Muscle layer of colon (tissue), 2 donors: Measurements from ENCODE around the gene ZNF615.
A peak's percentile ranks its signal among the peaks of the same experiment; 100 is the strongest.
"Not testable (repeated sequence)": the region's sequence is repeated elsewhere in the genome, so short reads cannot be mapped to it uniquely, and the experiment has no call there.

Experiments used
- H3K27ac ChIP-seq: one replicate; pipeline ENCODE4 v1.7.0; 2013; ENCODE audit warnings: low read depth, mild to moderate bottlenecking, low read length, moderate library complexity
- H3K27me3 ChIP-seq, 2 donors: one replicate each; pipeline ENCODE4 v1.7.0; 2013; ENCODE audit warnings: low read length in 2 of 2, mild to moderate bottlenecking in 2 of 2; ENCODE audit not compliant: insufficient read depth in 2 of 2, control insufficient read depth in 1 of 2
- H3K36me3 ChIP-seq: one replicate; pipeline ENCODE4 v1.7.0; 2013; ENCODE audit warnings: mild to moderate bottlenecking, low read length; ENCODE audit not compliant: insufficient read depth
- H3K4me1 ChIP-seq: one replicate; pipeline ENCODE4 v1.7.0; 2013; ENCODE audit warnings: mild to moderate bottlenecking, low read length; ENCODE audit not compliant: insufficient read depth
- H3K4me3 ChIP-seq, 2 donors: one replicate each; pipeline ENCODE4 v1.7.0; 2013; ENCODE audit warnings: low read length in 2 of 2, low read depth in 1 of 2, mild to moderate bottlenecking in 1 of 2, moderate library complexity in 1 of 2
- H3K9ac ChIP-seq: one replicate; pipeline ENCODE4 v1.7.0; 2013; ENCODE audit warnings: low read length
- H3K9me3 ChIP-seq: one replicate; pipeline ENCODE4 v1.7.0; 2013; ENCODE audit warnings: mild to moderate bottlenecking, low read length
- donor health status: abdominal sarcoma.
- donor health status: Adenocarcinoma of cecum.

ZNF615 gene

DNA sequence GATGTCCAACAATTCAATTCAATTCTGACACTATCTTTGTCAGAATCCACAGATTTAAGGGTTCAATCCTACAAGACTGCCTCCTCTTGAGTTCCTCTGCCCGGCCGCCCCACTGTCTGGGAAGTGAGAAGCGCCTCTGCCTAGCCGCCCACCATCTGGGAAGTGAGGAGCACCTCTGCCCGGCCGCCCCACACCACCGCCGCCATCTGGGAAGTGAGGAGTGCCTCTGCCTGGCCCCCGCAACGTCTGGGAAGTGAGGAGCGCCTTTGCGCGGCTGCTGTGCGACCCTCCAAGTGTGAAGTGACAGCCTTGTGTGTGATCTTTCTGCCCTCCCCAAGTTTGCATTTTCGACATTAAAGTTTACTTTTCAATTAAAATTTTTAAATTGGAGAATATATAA is 14.2 kb upstream of the ZNF615 start:
- peaks cover 34% of the 10 kb centered on the region for H3K9me3 ChIP-seq
- H3K27ac ChIP-seq: no peak overlapping the region
- peaks cover 58% of the 10 kb centered on the region for H3K36me3 ChIP-seq
- peaks cover 4% of the 10 kb centered on the region for H3K4me1 ChIP-seq
- H3K4me3 ChIP-seq: no peak overlapping the region
- H3K9ac ChIP-seq: no peak overlapping the region
- H3K27me3 ChIP-seq: no peaks in the 10 kb centered on the region

DNA sequence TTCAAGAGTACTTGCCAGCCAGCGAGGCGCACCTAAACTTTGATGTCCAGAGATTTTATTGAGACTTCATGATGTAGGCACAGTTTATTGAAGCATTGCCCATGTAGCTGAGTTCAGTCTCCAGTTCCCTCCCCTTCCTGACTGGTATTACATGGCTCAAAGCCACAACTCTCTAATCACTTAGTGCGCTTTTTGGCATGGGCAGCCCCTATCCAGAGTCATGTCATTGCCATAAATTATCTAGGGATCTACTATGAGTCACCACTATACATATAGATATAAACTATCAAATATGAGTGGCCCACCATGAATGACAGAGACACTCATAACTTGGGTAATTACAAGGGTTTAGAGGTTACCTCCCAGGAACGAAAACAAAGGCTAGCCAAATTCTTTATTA is 12.5 kb upstream of the ZNF615 start:
- Histone ChIP-seq H3K4me3 (no peak overlapping the region), H3K36me3 (peaks cover 71% of the 10 kb centered on the region), H3K9ac (no peak overlapping the region), H3K27ac (no peak overlapping the region), H3K27me3 (no peaks in the 10 kb centered on the region), H3K4me1 (no peaks in the 10 kb centered on the region), H3K9me3 (peaks cover 45% of the 10 kb centered on the region)

DNA sequence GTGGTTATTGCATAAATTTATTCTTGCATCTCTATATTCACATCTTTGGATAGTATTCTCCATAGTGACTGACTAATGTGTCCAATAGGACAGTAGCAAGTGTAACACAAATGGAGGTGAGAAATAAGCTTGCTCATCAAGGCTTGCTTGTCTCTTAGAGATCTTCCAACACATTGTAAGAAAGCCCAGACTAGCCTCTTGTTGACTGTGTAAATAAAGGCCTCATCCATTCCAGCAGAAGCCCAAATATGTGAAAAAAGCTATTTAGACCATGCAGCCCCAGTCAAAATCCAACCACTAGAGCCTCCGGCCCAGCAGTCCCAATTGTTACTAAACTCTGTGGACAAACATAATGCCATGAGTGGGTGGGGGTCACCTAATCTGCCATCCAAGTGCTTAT is 2.7 kb upstream of the ZNF615 start:
- Histone ChIP-seq H3K4me3 (no peak overlapping the region), H3K27me3 (no peaks in the 10 kb centered on the region), H3K36me3 (peaks cover 8% of the 10 kb centered on the region), H3K27ac (no peak overlapping the region), H3K4me1 (peaks cover 4% of the 10 kb centered on the region), H3K9ac (no peak overlapping the region), H3K9me3 (no peaks in the 10 kb centered on the region)

DNA sequence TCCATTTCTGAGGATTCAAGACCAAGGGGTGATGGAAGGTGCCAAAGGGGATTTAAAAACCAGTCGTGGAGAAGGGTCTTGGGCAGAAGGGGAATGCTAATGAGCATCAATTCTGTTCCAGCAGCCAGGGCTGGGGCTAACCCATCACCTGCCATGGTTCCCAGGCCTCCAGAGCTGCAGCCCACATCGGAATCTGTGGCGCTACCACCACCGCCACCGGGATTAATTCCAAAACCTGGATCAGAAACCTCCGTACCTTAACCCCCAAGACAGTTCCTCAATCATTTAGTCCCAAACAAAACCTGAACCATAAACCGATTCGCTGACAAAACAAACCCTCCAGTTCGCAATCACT is 583 bp downstream of the ZNF615 start:
- Histone ChIP-seq H3K27me3 (no peaks in the 10 kb centered on the region), H3K9me3 (no peaks in the 10 kb centered on the region), H3K9ac (peak overlapping the region; percentile 46), H3K36me3 (peaks cover 4% of the 10 kb centered on the region), H3K27ac (peak overlapping the region; percentile 29), H3K4me3 (peak overlapping the region; percentile 48 to 69), H3K4me1 (peaks cover 4% of the 10 kb centered on the region)

DNA sequence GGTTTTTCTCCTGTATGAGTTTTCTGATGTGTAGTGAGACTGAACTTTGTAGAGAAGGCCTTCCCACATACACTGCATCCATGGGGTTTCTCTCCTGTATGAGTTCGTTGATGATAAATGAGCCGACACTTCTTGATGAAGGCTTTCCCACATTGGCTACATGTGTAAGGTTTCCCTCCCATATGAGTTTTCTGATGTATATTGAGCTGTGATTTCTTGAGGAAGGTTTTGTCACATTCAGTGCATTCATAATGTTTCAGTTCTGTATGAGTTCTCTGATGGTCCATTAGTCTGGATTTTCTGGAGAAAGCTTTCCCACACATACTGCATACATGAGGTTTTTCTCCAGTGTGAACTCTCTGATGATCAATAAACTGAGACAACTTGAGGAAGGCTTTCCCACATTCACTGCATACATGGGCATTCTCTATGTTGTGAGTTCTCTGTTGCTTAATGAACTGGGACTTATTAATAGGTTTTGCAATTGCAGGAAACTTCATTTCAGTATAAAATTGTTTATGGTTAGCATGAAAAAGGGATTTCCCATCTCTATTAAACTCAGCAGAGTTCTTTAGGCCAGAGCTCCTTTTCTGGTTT is 13.9 kb downstream of the ZNF615 start:
- H3K9ac ChIP-seq: no peak overlapping the region

DNA sequence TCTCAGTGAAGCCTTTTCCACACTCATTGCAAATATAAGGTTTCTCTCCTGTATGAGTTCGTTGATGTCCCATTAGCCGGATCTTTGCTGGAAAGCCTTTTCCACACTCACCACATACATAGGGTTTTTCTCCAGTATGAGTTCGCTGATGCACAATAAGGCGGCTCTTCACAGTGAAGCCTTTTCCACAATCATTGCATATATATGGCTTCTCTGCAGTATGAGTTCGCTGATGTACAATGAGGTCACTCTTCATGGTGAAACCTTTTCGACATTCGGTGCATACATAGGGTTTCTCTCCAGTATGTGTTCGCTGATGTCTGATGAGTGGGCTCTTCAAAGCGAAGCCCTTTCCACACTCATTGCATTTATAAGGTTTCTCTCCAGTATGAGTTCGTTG is 14.6 kb downstream of the ZNF615 start:
- Histone ChIP-seq H3K27me3 (no peaks in the 10 kb centered on the region), H3K36me3 (peaks cover 52% of the 10 kb centered on the region), H3K9ac (no peak overlapping the region), H3K27ac (no peak overlapping the region), H3K9me3 (peaks cover 68% of the 10 kb centered on the region), H3K4me1 (no peaks in the 10 kb centered on the region), H3K4me3 (peak overlapping the region in 1 of 2 donors; percentile 53)

More for the DNA sequence above, 13.9 kb downstream of the ZNF615 start:
- Histone ChIP-seq H3K36me3 (peaks cover 58% of the 10 kb centered on the region), H3K9me3 (peaks cover 67% of the 10 kb centered on the region), H3K27me3 (no peaks in the 10 kb centered on the region), H3K4me3 (peak overlapping the region in 1 of 2 donors; percentile 53), H3K27ac (no peak overlapping the region), H3K4me1 (no peaks in the 10 kb centered on the region)

DNA sequence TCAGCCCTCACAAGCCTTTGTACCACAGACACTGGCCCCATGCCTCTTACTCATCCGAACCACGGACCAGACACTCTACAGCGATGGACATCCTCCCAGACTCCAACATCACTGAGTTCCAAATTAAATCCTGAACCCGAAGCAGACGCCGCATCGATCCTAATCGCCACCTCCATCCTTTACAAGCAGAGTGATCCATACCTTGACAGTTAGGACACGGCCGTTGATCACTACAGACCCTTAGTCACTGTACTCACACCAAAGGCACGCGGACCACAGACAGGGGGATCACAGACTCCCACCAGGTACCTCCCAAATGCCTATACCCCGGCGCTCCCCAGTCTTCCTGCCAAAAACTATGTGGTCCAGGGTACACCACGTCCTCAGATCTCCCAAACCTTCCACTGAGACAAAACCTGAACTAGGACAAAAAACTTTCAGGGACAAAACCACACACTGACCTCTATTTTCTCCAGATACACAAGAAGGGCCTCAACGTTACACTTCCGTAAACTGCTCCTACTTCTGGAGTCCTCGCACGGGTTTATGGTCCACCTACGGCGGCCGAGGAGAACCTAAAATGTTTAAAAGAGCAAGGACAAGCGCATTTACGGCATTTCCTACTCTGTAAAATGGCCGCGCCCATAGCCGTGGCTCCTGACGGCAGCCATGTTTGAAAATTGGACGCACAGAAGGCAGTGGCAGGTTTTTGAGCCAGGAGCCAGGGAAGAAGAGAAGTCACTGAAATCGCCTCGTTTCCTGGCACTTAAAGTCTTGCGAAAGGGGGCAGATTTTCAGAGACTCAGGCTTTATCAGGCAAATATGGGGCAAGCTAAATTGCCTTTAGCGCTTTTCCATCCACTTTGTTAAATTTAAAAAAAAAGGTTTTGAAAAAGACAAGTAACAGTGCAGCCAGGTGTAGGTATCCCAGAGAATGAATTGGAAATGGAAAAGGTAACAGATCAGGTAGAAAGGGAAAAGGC is 21.4 kb downstream of the ZNF615 start, which contains the start of gene ZNF350:
Gene ZNF350 (minus strand): TSS at position 532 of the 983 bp plus-strand sequence. CDS start 12,480 bp downstream, outside the sequence.
- peak within 1 kb of the TSS; percentile 77 for H3K27ac ChIP-seq
- H3K36me3 ChIP-seq: peaks cover 4% of the 10 kb centered on the region
- H3K9me3 ChIP-seq: peaks cover 12% of the 10 kb centered on the region
- H3K4me1 ChIP-seq: no peaks in the 10 kb centered on the region
- peak within 1 kb of the TSS; percentile 66 to 95 for H3K4me3 ChIP-seq
- H3K9ac ChIP-seq: peak within 1 kb of the TSS; percentile 99
- H3K27me3 ChIP-seq: no peaks in the 10 kb centered on the region

DNA sequence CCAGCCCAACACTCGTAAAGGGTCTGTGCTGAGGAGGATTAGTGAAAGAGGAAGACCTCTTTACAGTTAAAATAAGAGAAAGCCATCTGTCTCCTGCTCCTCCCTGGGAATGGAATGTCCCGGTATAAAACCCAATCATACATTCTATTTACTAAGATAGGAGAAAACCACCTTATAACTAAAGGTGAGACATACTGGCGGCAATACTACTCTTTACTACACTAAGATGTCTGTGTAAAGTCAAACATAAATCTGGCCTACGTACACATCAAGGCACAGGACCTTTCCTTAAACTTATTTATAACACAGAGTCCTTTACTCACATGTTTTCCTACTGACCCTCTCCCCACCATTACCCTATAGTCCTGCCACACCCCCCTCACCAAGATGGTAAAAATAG is 24.6 kb downstream of the ZNF615 start:
- no peak overlapping the region for H3K4me3 ChIP-seq
- H3K9ac ChIP-seq: no peak overlapping the region
- no peaks in the 10 kb centered on the region for H3K27me3 ChIP-seq
- peaks cover 4% of the 10 kb centered on the region for H3K36me3 ChIP-seq
- H3K27ac ChIP-seq: no peak overlapping the region
- H3K4me1 ChIP-seq: no peaks in the 10 kb centered on the region
- H3K9me3 ChIP-seq: peaks cover 10% of the 10 kb centered on the region

DNA sequence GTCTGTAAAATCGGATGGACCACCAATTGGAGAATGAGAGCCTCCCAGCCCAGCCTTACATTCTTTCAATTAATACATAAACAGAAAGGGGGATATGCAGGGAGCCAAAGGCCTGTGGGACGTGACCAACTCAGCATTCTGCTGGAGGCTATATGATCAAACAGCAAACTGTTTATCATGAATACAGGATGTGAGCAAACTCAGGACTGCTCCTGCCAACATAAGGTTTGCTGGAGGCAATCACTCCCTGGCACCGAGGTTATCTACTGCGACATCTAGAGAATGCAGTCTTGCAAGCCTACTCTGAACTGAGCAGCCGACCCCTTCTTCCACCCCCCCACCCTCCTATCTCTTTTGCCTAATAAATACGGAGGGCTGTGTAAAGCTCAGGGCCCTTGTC is 27.1 kb downstream of the ZNF615 start:
- H3K27me3 ChIP-seq, H3K9ac ChIP-seq, H3K4me1 ChIP-seq, H3K27ac ChIP-seq, H3K36me3 ChIP-seq, H3K4me3 ChIP-seq: not testable (repeated sequence)
- peaks cover 19% of the 10 kb centered on the region for H3K9me3 ChIP-seq

DNA sequence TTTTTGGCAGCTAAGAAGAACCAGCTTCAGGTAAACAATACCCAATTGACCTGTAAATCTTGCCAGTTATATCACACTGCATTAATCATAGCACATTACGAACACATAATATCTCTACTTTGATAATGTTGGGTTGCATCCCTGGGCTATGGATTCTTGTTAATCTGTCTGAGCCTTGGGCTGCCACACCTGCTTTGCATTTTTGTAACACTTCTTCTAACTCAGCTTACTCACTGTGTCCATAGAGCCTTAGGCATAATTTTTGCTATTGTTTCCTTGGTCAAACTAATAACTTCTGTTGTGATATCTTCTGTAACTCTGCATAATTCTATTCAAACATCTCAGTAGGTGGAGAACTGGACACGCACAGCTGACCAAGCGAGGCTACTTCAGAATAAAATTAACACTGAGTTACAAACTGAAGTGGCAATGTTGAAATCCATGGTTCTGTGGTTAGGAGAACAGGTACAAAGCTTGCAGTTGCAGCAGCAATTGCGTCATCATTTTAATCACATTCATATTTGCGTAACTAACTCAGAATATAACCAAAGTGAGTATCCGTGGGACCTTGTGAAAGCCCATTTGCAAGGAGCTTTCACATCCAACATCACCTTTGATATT is 27.8 kb downstream of the ZNF615 start:
- no peaks in the 10 kb centered on the region for H3K4me1 ChIP-seq
- no peak overlapping the region for H3K4me3 ChIP-seq
- peaks cover 19% of the 10 kb centered on the region for H3K9me3 ChIP-seq
- H3K9ac ChIP-seq: no peak overlapping the region
- no peak overlapping the region for H3K27ac ChIP-seq
- peaks cover 4% of the 10 kb centered on the region for H3K36me3 ChIP-seq
- H3K27me3 ChIP-seq: no peaks in the 10 kb centered on the region

DNA sequence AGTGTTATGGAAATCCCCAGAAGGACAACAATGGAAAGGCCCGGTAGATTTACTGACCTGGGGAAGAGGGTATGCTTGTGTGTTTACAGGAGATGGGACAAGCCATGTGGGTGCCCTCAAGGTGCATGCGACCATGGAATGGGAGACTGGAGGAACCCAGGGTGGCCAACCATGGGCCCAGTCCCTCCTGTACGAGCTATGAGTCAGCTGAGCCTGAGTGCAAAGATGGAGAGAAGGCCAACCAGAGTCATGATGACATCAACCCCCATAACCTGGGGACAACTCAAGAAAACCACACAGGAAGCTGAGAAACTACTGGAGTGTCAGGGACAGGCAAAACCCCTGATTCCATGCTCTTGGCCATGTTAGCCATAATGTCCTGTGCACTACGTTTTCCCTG is 29.1 kb downstream of the ZNF615 start:
- H3K36me3 ChIP-seq: peaks cover 12% of the 10 kb centered on the region
- H3K27me3 ChIP-seq: no peaks in the 10 kb centered on the region
- H3K9ac ChIP-seq: no peak overlapping the region
- no peaks in the 10 kb centered on the region for H3K4me1 ChIP-seq
- no peak overlapping the region for H3K4me3 ChIP-seq
- no peak overlapping the region for H3K27ac ChIP-seq
- peaks cover 28% of the 10 kb centered on the region for H3K9me3 ChIP-seq
